Coronary artery (tissue), 2 donors: ENCODE data around the gene CACNA1I.
A peak's percentile ranks its signal among the peaks of the same experiment; 100 is the strongest.

Experiments
- DNase-seq: peaks from one replicate; pipeline ENCODE4 v3.0.0-alpha.2; 2017; ENCODE audit warnings: low spot score
- H3K27ac ChIP-seq, 2 donors: fragments of 200-600 bp; sonication (generic); one replicate each; pipeline ENCODE4 v1.5.1; 2016 to 2019
- H3K4me3 ChIP-seq: fragments of 200-600 bp; sonication (generic); 2 replicates; pipeline ENCODE4 v1.5.1; 2016; ENCODE audit warnings: mild to moderate bottlenecking, moderate library complexity
- CTCF ChIP-seq: fragments of 200-600 bp; sonication (generic); IDR thresholded peaks from one replicate; pipeline ENCODE4 v1.5.1; 2019; ENCODE audit warnings: antibody characterized with exemption

CACNA1I gene

DNA sequence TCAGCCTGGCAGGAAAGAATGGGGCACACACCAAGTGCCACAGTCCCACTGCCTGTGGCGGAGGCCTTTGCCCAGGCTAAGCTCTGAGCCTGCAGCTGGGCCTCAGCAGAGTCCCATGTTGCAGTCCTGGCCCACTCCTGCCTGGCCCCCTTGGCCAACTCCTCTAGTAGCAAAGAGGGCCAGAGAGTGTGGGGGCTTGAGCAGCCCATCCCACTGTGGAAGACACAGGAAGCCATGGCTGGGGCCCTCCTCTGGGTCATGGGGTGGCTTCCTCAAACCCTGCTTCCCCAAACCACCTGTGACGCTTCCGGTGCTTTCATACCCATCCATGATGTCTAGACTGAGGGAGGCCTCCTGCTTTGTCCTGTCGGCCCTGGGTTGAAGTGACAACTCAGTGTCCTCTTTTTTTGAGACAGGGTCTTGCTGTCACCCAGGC is 43.8 kb upstream of the CACNA1I start:
- H3K27ac ChIP-seq: peak overlapping the region in 1 of 2 donors; percentile 46
- no peak for TF ChIP-seq CTCF
- H3K4me3 ChIP-seq: no peak overlapping the region
- DNase-seq: no peak

DNA sequence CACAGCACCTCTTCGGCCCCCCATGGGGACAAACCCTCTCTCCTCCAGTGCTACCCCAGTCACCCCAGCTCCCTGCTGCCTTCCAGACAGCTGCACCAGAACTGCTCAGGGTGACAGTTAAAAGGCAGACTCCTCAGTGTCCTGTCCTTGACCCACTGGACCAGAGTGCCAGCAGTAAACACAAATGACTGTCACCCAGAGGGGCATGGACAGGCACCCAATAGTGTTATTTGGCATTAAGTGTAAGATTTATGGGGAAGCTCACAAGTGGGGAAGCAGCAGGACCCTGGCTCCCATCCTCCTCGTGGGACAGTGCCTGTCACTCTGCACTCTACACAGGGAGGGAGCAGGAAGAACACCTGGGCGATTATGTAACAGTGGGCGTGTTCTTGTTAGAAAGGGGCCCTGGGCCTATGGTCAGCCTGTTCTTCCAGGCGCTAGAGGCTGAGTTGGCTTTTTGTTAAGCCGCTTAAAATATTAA is 43.0 kb upstream of the CACNA1I start:
- no peak for TF ChIP-seq CTCF
- no peak for DNase-seq
- H3K4me3 ChIP-seq: no peak overlapping the region

GRCh38 chr22:39528080-39528661 is 42.4 kb upstream of the CACNA1I start:
- DNase-seq: no peak
- no peak overlapping the region for H3K4me3 ChIP-seq
- no peak for TF ChIP-seq CTCF
- peak overlapping the region; percentile 17 to 46 for H3K27ac ChIP-seq

More for the DNA sequence above, 43.0 kb upstream of the CACNA1I start:
- H3K27ac ChIP-seq: peak overlapping the region in 1 of 2 donors; percentile 46

GRCh38 chr22:39528681-39529486 is 41.7 kb upstream of the CACNA1I start:
- Histone ChIP-seq H3K27ac (peak overlapping the region; percentile 17 to 46), H3K4me3 (peak overlapping the region; percentile 47)
- peak; percentile 92 for DNase-seq
- peak; percentile 99 for TF ChIP-seq CTCF

- H3K4me3 ChIP-seq: peak overlapping the region; percentile 47
- no peak for DNase-seq
- H3K27ac ChIP-seq: peak overlapping the region in 1 of 2 donors; percentile 46
- no peak for TF ChIP-seq CTCF
Measured at GRCh38 chr22:39529487-39529851, 41.1 kb upstream of the CACNA1I start.

DNA sequence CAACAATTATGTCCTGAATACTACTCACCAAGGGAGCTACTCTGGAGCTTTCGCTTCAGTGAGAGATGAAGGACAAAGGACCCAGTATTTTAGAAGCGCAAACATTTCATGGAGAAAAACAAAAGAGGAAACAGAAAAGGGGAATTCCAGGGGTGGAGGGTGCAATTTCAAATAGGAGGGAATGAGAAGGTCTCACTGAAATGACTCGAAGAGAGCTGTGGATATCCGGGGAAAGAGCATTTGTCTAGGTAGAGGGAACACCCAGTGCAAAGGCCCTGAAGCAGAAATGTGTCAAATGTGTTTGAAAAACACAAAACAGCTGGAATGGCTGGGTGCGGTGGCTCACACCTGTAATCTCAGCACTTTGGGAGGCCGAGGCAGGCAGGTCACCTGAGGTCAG is 40.4 kb upstream of the CACNA1I start:
- no peak for DNase-seq
- TF ChIP-seq CTCF: no peak
- Histone ChIP-seq H3K27ac (no peak overlapping the region), H3K4me3 (no peak overlapping the region)
